Activated CD8-positive, alpha-beta memory T cell treated with anti-CD3 and anti-CD28 coated beads for 4 hours (primary cell): ENCODE results near the gene XK.
"Not testable (repeated sequence)": the region's sequence is repeated elsewhere in the genome, so short reads cannot be mapped to it uniquely, and the experiment has no call there.

Experiments
- DNase-seq, 2 donors: peaks; one replicate each; pipeline ENCODE4 v3.0.0-alpha.2; 2020; ENCODE audit warnings: low read depth in 2 of 2

XK gene

DNA sequence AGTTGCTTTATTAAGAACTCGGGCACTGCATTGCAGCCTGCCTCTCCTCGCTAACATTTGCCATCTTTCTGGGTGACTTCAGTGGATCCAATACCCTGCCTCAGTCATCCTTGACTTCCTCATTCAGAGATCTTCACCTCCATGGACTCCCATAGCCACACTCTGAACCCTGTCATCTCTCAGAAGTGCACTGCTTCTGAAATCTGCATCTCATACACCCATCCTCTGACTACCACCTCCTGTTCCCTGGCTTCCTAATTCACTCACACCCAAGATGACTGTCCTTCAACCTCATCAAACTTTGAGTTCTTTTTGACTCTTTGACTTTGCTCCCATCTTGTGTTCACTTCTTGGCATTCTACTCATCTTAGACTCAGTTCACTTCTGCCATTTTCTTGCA lies 68.9 kb downstream of the XK start:
- no peak for DNase-seq

DNA sequence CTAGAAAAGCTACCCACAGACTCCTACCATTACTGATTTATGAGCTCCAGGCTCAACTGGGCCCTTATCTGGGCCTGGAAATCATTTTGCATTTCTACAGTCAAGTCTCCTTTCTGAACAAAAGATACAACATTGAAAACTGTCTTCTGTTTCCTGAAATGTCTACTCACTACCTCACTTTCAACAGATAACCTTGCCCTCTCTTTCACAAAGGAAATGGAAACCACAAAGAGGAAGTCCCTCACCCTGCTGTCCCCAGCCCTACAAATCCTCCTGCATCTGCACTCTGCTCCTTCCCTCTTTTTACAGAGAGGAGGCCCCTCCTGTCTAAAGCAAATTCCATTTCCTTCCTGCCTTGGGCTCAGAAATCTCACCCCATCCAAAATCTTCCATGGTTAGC lies 69.4 kb downstream of the XK start:
- no peak for DNase-seq

DNA sequence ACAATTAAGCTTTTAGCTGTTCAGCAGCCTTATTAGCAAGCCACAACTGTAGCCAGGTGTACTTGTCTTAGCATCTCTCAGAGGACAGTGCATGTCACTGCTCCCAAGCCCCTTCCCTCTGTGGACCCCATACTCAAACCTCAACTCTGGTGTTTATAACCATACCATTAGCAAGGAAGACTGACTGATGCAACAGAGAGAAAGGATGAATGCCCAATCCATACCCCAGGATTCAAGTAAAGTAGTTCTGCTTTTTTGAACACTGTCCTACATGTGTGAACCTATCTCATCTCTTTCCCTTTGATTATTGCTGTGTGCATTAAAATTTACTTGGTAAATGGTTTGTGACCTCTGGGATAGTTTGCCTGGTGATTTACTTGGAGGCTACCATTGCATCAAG lies 71.5 kb downstream of the XK start:
- DNase-seq, result no peak

DNA sequence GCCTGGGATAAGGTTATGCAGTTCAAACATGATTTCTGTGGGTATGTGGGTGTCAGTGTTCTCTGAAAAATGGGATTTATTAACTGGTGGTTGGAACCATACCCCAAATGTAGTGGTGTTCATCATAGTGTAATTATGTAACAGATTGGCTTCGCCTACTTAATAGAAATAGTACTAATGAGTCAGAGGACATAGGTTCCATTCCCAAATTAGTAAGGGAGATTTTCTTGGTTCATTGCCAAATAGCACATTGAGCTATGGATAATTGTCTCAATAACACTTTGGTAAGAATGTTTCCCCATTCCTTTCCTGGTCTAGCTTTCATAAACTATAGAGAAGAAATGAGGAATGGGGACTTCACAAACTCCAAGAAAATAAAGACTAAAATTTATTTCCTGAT lies 73.8 kb downstream of the XK start:
- DNase-seq, result no peak

DNA sequence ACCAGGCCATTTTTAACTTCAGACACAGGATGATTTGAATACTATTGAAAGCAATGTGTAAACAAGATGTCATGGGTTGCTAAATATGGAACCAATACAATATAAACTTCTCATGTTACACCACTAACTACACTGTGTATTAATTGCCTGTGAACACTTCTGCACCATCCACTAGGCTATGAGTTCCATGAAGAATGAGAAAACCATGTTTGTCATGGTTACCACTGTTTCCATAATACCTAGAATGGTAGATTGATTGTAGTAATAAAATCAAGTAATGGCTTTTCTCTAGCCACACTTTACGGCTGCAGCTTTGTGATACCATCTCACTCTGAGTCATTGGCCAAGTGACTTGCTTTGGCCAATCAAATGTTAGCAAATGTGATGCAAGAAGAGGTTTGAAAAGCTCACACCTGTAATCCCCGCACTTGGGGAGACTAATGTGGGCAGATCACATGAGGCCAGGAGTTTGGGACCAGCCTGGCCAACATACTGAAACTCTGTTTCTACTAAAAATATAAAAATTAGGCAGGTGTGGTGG lies 74.4 kb downstream of the XK start:
- DNase-seq, result no peak

DNA sequence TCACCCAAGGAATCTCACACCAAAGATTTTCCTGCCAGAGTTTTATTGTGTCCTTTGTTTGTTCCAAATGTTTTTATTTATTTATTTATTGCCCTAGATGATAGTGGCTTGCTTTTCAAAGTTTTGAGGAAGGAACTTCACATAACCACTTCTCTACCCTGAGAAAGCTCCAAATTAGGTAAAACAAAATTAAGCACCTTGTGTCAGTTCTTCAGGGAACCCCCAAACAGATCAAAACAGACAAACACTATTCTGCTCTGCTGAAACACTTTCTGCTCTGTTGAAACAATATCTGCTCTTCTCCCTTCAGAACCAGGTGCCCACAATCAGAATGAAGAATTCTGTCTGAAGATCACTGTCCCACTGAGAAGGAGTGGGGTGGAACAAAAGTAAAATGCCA lies 77.8 kb downstream of the XK start:
- DNase-seq, result no peak

DNA sequence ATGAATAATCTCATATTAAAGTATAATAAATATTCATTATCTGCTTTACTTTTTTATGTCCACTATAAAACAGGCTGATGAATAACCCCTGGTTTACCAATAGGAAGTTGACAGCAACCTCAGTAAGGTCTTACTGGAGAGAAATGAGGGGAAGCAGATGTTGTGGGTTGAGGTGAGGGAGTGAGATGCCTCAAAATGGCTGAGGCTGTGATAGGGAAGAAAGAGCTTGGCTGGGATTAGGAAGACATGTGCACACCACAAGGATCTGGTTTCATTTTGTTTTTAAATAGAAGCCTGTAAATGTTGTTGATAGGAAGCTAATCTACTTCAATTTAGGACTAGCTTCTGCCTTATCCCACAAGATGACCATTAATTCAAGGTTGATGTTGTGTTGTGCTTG lies 79.9 kb downstream of the XK start:
- no peak for DNase-seq

DNA sequence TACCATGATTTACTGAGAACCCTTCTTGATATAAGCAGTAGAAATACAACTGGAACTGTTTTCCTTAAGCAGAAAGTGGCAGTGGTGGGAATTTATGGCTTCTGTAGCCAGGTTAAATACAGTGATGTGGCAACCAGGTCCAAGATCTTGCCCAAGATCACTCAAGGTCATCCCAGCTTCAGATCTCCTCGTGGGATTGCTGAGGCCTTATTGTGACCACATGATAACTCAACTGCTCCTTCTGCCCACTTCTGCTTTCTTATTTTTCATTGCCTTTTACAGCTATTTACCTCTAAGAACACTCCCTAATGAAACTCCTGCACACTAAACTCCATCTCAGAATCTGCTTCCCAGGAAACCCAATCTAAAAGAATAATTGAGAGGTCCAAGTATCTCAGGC lies 81.8 kb downstream of the XK start:
- no peak for DNase-seq

DNA sequence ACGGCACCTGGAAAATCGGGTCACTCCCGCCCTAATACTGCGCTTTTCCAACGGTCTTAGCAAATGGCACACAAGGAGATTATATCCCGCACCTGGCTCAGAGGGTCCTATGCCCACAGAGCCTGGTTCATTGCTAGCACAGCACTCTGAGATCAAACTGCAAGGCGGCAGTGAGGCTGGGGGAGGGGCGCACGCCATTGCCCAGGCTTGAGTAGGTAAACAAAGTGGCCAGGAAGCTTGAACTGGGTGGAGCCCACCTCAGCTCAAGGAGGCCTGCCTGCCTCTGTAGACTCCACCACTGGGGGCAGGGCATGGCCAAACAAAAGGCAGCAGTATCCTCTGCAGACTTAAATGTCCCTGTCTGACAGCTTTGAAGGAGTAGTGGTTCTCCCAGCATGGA lies 83.3 kb downstream of the XK start:
- DNase-seq, result not testable (repeated sequence)

DNA sequence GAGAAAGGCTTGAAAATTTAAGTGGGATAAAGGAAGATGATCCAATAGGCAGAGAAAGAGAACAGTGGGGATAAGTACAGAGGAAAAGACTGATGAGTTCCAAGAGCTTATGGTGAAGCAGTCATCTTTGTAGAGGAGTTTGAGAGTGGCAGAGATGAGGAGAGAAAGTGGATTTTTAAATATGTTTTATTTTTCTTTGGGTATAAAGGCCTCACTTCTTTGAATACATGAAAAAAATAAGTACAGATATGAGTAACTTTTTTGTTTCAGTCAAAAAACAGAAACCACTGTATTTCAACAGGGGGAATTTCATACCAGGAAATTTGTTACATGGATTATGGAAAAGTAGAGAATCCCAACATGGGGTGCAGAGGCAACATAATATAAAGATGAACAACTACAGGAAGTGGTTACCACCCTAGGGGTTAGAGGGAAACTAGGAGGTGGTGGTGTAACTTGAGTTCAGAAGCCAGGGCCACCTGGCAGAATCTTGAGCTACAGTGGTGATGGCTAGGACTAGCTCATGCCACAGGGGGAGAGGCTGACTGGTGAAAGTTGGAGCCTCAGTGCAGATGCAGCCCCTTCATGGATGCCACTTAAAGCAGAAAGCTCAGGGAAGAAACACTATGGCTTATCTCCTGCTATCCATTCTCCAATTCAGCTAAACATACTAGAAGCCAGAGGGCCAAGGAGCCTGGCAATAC lies 90.8 kb downstream of the XK start:
- DNase-seq, result no peak

DNA sequence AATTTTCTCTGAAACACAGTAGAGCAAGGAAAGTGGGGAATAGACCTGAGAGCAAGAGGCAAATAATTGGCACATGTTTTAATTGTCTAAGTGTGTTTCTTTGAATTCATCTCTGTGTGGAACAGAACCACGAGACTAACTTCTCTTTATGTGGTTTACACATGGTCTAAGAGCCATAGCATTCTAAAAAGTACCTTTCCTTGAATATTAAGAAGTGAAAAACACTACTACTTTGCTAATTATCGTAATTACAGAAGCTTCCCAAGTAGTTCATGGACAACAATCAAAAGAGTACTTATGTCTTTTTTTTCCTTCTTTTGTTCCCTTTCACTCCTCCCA lies 91.4 kb downstream of the XK start:
- no peak for DNase-seq

DNA sequence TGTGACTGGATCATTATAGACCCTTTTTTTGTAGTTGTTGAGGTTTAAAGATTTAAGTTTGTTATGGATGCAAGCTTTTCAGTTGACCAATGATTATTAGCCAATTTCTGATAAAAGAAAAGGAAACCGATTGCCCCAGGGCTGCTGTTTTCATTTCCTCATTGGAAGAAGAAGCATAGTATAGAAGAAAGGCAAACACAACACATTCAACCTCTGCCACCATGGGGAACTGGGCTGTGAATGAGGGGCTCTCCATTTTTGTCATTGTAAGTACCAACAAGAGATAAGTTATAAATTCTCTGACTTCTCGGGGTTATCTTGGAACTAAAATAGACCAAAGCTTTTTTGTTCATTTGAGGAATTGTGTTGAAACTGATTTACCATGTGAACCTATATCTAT lies 94.3 kb downstream of the XK start, which contains the start of gene CYBB:
Gene CYBB (plus strand): TSS at position 203 of the 400 bp plus-strand sequence. CDS start 19 bp downstream, at position 222.
- no peak for DNase-seq

DNA sequence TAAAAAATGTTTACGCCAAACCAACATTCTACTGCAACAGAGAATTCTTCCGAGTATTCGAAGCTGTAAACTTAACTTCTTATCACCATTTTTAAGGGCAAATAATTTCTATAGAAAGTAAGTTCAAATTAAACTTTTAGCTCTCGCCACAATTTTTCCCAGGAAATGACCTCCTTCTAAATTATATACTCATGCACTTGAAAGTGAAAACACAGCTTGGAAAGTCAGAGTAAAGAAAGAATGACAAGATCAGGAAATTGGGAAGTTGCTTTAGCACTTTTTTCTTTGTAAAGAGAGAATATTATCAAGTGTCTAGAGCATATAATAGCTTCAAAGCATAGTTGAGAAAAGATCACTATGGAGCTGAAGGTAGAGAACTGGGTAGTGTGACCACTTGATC lies 95.5 kb downstream of the XK start:
- DNase-seq, result no peak
